SU-DHL-6 (cell line): Measurements from ENCODE around the gene IRF2.

Experiments
- H2AFZ ChIP-seq: fragments of 200-600 bp; sonication (generic); 2 replicates; pipeline ENCODE4 v1.6.1; 2014; ENCODE audit warnings: low read depth, mild to moderate bottlenecking, moderate library complexity, mixed read lengths, antibody characterized with exemption, low read length; ENCODE audit not compliant: severe bottlenecking
- H3F3A ChIP-seq: fragments of 200-600 bp; shearing (Covaris generic); 2 replicates; pipeline ENCODE4 v1.6.0; 2016; ENCODE audit warnings: antibody characterized with exemption, mild to moderate bottlenecking; ENCODE audit not compliant: insufficient read depth
- H3K27ac ChIP-seq: fragments of 200-600 bp; sonication (generic); 2 replicates; pipeline ENCODE4 v1.5.1; 2016; ENCODE audit warnings: low read depth, mild to moderate bottlenecking, low read length, moderate library complexity, mixed read lengths
- H3K27me3 ChIP-seq: fragments of 200-600 bp; sonication (generic), shearing (Covaris generic); 2 replicates; pipeline ENCODE4 v1.6.0; 2014; ENCODE audit warnings: mild to moderate bottlenecking, low read length
- H3K36me3 ChIP-seq: fragments of 200-600 bp; sonication (generic); 2 replicates; pipeline ENCODE4 v1.6.1; 2014; ENCODE audit warnings: mild to moderate bottlenecking, low read length, mixed read lengths
- H3K4me2 ChIP-seq: fragments of 300-600, 200-600 bp; shearing (Covaris generic), sonication (generic); 2 replicates; pipeline ENCODE4 v1.6.0; 2014; ENCODE audit warnings: low read length, low read depth, mild to moderate bottlenecking; ENCODE audit not compliant: poor library complexity, severe bottlenecking
- H3K4me3 ChIP-seq: fragments of 200-600 bp; sonication (generic); 2 replicates; pipeline ENCODE4 v1.5.1; 2014; ENCODE audit warnings: antibody characterized with exemption, low read length, mild to moderate bottlenecking, mixed read lengths; ENCODE audit not compliant: insufficient read depth, poor library complexity, severe bottlenecking
- H3K79me2 ChIP-seq: fragments of 200-600 bp; sonication (generic); 2 replicates; pipeline ENCODE4 v1.6.1; 2014; ENCODE audit warnings: mild to moderate bottlenecking, low read length, moderate library complexity; ENCODE audit not compliant: insufficient read depth
- H3K9ac ChIP-seq: fragments of 200-600 bp; sonication (generic); 2 replicates; pipeline ENCODE4 v1.7.0; 2014; ENCODE audit warnings: mild to moderate bottlenecking, low read length
- H3K9me2 ChIP-seq: fragments of 200-600 bp; sonication (generic); replicated peaks from 2 replicates; pipeline ENCODE4 v1.6.1; 2014; ENCODE audit warnings: low read length; ENCODE audit not compliant: insufficient read depth
- H3K9me3 ChIP-seq: fragments of 200-600 bp; sonication (generic); 2 replicates; pipeline ENCODE4 v1.6.1; 2014; ENCODE audit warnings: low read length, mixed read lengths; ENCODE audit not compliant: insufficient read depth
- H4K20me1 ChIP-seq: fragments of 200-600 bp; sonication (generic); 2 replicates; pipeline ENCODE4 v1.6.1; 2014; ENCODE audit warnings: low read depth, mild to moderate bottlenecking, antibody characterized with exemption, low read length, moderate library complexity, mixed read lengths
- CTCF ChIP-seq: fragments of 200-600 bp; sonication (generic); IDR thresholded peaks from one replicate; pipeline ENCODE4 v1.5.1; 2017; ENCODE audit warnings: antibody characterized with exemption, mild to moderate bottlenecking, low read length, moderate library complexity; ENCODE audit not compliant: insufficient read depth, poor library complexity, severe bottlenecking
- EZH2phosphoT487 ChIP-seq: fragments of 200-600 bp; sonication (generic), shearing (Covaris generic); conservative IDR thresholded peaks from 2 replicates; pipeline ENCODE4 v1.6.1; 2018; ENCODE audit warnings: mild to moderate bottlenecking, antibody characterized with exemption, low read length, moderate library complexity, mixed read lengths

Gene IRF2

GRCh38 chr4:184461711-184462441 is 12.5 kb downstream of the IRF2 start:
- H3K9ac ChIP-seq = no peak overlapping the region
- H3K27ac ChIP-seq = no peak overlapping the region
- H3K36me3 ChIP-seq = no peaks in the 10 kb centered on the region
- TF ChIP-seq EZH2phosphoT487 = no peak
- no peak for TF ChIP-seq CTCF
- H4K20me1 ChIP-seq = peaks cover 4% of the 10 kb centered on the region; the same call in 1 of the 2 replicates
- no peak overlapping the region for H2AFZ ChIP-seq
- no peaks in the 10 kb centered on the region for H3K9me3 ChIP-seq
- H3K9me2 ChIP-seq = no peaks in the 10 kb centered on the region
- peaks cover 45% of the 10 kb centered on the region for H3K79me2 ChIP-seq
- H3K27me3 ChIP-seq = no peaks in the 10 kb centered on the region
- H3K4me2 ChIP-seq = no peak overlapping the region
- H3K4me3 ChIP-seq = no peak overlapping the region
- no peaks in the 10 kb centered on the region for H3F3A ChIP-seq

GRCh38 chr4:184460499-184461285 is 13.7 kb downstream of the IRF2 start:
- Histone ChIP-seq H3K4me2 (no peak overlapping the region), H3K4me3 (no peak overlapping the region), H3K27me3 (no peaks in the 10 kb centered on the region), H3K9ac (no peak overlapping the region), H2AFZ (no peak overlapping the region), H3K36me3 (no peaks in the 10 kb centered on the region), H3K9me2 (no peaks in the 10 kb centered on the region), H3K9me3 (no peaks in the 10 kb centered on the region), H3K27ac (no peak overlapping the region), H3F3A (no peaks in the 10 kb centered on the region), H3K79me2 (peaks cover 51% of the 10 kb centered on the region), H4K20me1 (peaks cover 4% of the 10 kb centered on the region; the same call in 1 of the 2 replicates)
- TF ChIP-seq EZH2phosphoT487 (no peak), CTCF (no peak)

- Histone ChIP-seq H4K20me1 (peaks cover 2% of the 10 kb centered on the region; the same call in 1 of the 2 replicates), H3K4me2 (no peak overlapping the region), H3K79me2 (peaks cover 51% of the 10 kb centered on the region), H3K36me3 (no peaks in the 10 kb centered on the region), H3K9me3 (no peaks in the 10 kb centered on the region), H3K9me2 (no peaks in the 10 kb centered on the region), H3K27me3 (no peaks in the 10 kb centered on the region), H3K9ac (no peak overlapping the region), H3F3A (no peaks in the 10 kb centered on the region), H3K4me3 (no peak overlapping the region), H2AFZ (no peak overlapping the region), H3K27ac (no peak overlapping the region)
- TF ChIP-seq CTCF (no peak), EZH2phosphoT487 (no peak)
Observed at GRCh38 chr4:184459413-184459812, 14.9 kb downstream of the IRF2 start.
